AG08395 (cell line): Measurements from ENCODE around the gene ERCC6L2.
A peak's percentile ranks its signal among the peaks of the same experiment; 100 is the strongest.

Experiments used
- DNase-seq: peaks from one replicate; pipeline ENCODE4 v3.0.0; 2012; ENCODE audit warnings: mixed read lengths, low spot score

Gene ERCC6L2

GRCh38 chr9:95979446-95979845 lies 104.0 kb downstream of the ERCC6L2 start:
- no peak for DNase-seq

- DNase-seq = no peak
These were observed 105.0 kb downstream of the ERCC6L2 start for GRCh38 chr9:95980262-95981125.

DNA sequence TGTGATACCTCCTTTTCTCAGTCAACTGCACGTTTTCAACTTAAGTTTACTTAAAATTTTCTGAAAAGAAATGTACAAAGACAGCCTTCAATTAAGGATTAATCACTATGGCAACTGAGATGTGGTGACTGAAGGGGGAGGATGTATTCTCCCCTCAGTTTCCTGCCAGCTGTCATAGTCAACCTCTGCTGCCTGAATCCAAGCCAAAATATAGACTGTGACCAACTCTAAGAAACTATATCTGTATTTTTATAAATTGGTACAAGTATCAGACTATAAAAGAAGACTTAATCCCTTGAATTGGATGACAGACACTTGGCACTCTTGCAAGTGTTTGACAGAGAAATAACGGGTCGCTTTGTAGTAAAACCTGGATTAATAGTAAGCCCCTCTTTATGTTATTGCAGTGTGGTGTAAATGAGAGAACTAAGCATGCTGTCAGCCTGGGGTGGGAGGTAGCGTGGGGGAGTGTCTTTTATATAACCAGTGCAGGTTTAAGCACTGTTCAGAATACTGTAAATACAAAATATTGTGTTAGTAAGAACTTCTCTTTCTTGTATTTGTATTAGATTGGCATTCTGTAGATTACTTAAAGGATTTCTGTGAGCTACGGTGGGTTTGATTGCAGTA lies 106.4 kb downstream of the ERCC6L2 start:
- DNase-seq = no peak

GRCh38 chr9:95985440-95986055 lies 110.1 kb downstream of the ERCC6L2 start:
- DNase-seq = no peak

- DNase-seq = no peak
These were observed 113.8 kb downstream of the ERCC6L2 start for GRCh38 chr9:95989297-95989696.

- DNase-seq = no peak
These were observed 115.8 kb downstream of the ERCC6L2 start for GRCh38 chr9:95991326-95991725.

DNA sequence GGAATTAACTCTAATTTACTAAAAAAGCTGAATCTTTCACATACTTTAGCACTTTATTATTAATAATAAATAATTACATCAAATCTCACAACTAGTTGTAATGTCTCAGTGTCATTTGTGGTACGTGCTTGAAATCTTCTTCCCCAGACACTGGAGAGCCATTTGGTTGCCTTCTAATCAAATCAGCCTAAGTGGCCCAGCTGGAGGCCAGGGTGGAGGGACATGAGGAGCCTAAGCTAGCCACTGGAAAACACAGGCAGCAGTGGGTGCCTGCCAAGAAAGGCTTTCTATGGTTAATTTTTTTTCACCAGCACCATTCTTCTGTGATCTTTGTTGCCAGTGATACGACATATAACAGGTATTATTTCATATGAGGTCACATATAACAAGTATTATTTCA lies 117.0 kb downstream of the ERCC6L2 start:
- DNase-seq = no peak

DNA sequence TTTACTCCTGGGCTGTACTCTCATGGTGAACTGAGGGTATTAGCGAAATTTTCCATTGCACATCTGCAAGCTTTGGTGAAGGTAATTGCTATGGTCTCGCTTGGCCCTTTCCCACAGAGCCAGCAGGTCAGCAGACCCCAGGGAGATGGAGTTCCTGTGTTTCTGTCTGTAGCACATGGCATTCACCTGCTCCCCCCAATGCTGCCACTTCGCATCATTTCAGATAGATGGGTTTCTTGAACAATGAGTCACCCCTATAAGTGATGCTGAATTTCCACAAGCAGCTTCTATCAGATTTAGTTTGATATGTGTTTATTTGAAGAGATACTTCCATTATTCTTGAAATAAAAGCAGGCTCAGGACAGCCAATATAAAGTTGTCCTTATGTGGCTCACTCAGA lies 117.8 kb downstream of the ERCC6L2 start:
- DNase-seq = no peak

GRCh38 chr9:95999390-95999789 lies 123.9 kb downstream of the ERCC6L2 start:
- DNase-seq = no peak

DNA sequence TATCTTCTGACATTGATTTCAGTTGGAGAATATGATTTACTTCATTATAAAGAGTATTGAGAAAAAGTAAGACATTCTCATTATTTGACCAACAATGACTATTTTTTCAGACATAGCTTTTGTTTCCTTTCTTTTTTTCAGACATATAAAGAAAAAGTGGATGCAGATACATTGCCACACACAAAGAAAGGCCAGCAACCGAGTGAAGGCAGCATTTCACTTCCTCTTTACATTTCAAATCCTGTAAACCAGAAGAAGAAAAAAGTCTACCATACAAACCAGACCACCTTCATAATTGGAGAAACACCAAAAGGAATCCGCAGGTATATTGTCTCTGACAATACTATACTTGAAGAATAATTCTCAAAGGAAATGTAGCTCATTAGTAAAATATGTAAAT lies 128.9 kb downstream of the ERCC6L2 start:
- DNase-seq = no peak

- DNase-seq = no peak
These were observed 130.9 kb downstream of the ERCC6L2 start for GRCh38 chr9:96006296-96006879.

- DNase-seq = peak; percentile 58
These were observed 131.5 kb downstream of the ERCC6L2 start for GRCh38 chr9:96006961-96007360.

DNA sequence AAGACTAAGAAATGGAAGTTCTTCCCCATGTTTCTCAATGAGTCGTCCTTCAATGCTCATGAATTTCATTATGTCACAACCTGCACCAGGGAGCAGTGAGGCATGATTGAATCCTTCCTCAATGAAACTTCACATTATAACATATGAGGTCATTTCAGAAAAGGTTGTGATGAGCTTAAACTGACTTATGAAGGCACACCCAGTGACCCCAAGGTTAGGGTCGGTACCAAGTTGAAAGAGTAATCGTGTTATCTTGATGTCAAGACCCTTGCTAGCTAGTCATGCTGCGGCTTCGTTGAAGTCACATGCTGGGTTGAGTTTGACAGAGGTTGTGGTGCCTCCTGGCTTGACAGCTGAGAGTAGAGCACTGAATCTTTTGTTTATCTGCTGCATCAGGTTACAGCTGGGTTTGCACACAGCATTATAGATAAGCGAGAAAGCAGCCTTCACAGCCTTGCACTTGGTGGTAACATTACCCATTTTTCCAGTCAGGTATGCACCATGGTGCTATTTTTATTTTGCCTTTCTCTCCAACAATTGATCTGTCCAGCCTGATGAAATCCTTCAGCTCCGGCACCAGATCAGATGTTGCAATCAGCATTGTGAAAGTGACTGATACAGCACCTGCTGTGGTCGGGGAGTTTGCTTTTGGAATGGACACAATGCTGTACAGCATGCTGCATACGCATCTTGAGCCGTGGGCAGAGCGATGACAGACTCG lies 133.2 kb downstream of the ERCC6L2 start:
- no peak for DNase-seq

- DNase-seq = no peak
These were observed 133.7 kb downstream of the ERCC6L2 start for GRCh38 chr9:96009223-96009602.

GRCh38 chr9:96009690-96010472 lies 134.4 kb downstream of the ERCC6L2 start:
- no peak for DNase-seq

- no peak for DNase-seq
These were observed 138.6 kb downstream of the ERCC6L2 start for GRCh38 chr9:96014078-96014477.

DNA sequence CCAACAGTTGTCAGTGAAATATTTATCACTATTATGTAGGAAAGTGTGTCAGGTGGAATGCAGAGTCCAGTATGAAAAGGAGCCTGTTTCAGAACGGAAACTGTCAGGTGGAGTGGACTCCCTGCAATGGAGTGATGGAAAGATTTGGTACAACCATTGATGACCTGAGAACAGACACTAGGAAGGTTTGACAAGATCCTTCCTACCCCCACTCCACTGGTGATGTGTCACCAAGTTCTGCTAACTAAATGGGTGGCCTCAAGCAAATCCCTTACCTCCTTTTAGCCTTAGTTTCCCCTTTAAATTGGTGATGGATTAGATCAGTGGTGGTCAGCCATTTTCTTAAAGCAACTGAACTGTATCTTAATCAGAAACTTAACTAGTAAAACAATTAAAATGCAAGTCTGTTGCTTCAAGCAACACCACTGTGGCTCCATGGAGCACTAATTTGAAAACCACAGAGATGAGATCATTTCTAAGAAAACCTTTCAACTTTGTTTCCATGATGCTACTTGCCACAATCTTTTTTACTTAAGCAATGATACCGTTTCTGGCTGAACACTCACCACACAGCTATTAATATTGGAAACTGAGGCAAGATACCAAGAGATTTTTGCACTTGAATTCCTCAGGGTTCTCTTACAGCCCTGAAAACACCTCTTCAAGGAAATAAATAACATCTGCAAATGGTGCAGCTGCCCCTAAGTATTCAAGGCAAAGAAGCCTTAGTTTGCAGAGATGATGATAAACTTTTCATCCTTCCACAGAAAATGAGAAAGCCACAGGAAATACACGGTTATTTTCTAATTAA lies 140.6 kb downstream of the ERCC6L2 start:
- DNase-seq = no peak
